GM12864 (cell line): Measurements from ENCODE around the gene RCOR1.
A peak's percentile ranks its signal among the peaks of the same experiment; 100 is the strongest.

Experiments
- DNase-seq: peaks from one replicate; pipeline ENCODE4 v3.0.0-alpha.2; 2011; ENCODE audit warnings: low read depth
- H3K4me3 ChIP-seq: 2 replicates; pipeline ENCODE4 v1.5.1; 2011; ENCODE audit warnings: mild to moderate bottlenecking, low read depth, low read length, control low read depth
- TF ChIP-seq, protein P1 (sequence below): IDR thresholded peaks from 2 replicates; pipeline ENCODE4 v1.5.1; 2011; ENCODE audit warnings: low read depth, mild to moderate bottlenecking, moderate library complexity, low read length, control low read depth, inconsistent platforms; ENCODE audit errors: missing control alignments

RCOR1 gene

GRCh38 chr14:102551995-102552705 lies 40.3 kb upstream of the RCOR1 start:
- TF ChIP-seq, protein P1, sequence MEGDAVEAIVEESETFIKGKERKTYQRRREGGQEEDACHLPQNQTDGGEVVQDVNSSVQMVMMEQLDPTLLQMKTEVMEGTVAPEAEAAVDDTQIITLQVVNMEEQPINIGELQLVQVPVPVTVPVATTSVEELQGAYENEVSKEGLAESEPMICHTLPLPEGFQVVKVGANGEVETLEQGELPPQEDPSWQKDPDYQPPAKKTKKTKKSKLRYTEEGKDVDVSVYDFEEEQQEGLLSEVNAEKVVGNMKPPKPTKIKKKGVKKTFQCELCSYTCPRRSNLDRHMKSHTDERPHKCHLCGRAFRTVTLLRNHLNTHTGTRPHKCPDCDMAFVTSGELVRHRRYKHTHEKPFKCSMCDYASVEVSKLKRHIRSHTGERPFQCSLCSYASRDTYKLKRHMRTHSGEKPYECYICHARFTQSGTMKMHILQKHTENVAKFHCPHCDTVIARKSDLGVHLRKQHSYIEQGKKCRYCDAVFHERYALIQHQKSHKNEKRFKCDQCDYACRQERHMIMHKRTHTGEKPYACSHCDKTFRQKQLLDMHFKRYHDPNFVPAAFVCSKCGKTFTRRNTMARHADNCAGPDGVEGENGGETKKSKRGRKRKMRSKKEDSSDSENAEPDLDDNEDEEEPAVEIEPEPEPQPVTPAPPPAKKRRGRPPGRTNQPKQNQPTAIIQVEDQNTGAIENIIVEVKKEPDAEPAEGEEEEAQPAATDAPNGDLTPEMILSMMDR: no peak
- DNase-seq: no peak
- no peak overlapping the region for H3K4me3 ChIP-seq

- TF ChIP-seq, protein P1: no peak
- H3K4me3 ChIP-seq: peak overlapping the region; percentile 76
- no peak for DNase-seq
These were observed 37.3 kb upstream of the RCOR1 start for GRCh38 chr14:102554821-102555819.

DNA sequence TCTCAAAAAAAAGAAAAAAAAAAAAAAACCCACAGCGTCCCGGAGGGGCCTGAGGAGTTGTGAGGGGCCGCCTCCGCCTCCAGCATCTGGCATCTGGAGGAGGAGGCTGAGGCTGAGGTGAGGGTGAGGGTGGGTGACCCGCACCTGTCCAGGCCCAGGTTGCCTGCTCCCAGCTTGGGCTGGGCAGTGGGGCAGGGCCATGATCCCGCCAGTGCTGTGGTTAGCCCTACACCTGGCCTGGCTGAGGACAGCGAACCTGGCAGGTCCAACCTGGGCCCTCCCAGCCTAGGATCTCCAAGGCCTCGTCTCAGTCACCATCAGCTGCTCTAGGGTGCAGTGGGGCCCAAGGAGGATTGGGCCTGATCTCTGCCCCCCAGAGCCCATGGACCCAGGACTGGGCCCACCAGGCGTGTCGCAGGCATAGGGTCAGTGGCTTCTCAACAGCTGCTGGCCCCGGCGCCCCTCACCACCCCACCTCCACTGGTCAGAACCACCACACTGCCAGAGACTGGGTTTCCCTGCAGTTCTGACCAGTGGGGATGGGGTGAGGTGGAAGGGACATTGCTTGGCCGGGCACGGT lies 36.3 kb upstream of the RCOR1 start:
- no peak for DNase-seq
- peak overlapping the region; percentile 76; the same call in 1 of the 2 replicates for H3K4me3 ChIP-seq
- TF ChIP-seq, protein P1: no peak

GRCh38 chr14:102557434-102558226 lies 34.8 kb upstream of the RCOR1 start:
- DNase-seq: no peak
- TF ChIP-seq, protein P1: no peak
- no peak overlapping the region for H3K4me3 ChIP-seq

DNA sequence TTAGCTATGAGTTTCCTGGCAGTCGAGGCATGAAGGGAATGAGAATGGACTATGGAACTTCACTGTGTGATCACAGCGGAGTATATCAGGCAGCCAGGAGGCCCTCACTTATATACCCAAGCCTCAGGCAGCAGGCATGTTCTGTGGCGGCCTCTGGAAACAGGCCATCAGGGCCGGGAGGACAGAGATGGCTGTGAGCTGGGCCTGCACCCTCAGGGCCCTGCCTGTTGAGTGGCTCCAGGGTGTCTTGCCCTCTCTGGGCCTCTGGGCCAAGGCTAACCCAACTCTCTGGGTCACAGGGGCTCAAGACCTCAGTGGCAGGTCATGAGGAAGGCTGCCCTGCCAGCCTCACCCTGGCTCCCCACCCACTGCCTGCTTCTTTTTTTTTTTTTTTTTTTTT lies 33.9 kb upstream of the RCOR1 start:
- no peak overlapping the region for H3K4me3 ChIP-seq
- no peak for DNase-seq
- TF ChIP-seq, protein P1: no peak

GRCh38 chr14:102560458-102561261 lies 31.8 kb upstream of the RCOR1 start:
- TF ChIP-seq, protein P1: no peak
- no peak overlapping the region for H3K4me3 ChIP-seq
- DNase-seq: no peak
